Tibial nerve (tissue), 4 donors: Measurements from ENCODE around the gene NID1.

Source experiments
- CTCF ChIP-seq, 5 experiments: fragments of 200-600 bp in 3 of 5; fragments of 450-650 bp in 2 of 5; sonication (generic) in 3 of 5; IDR thresholded peaks; one replicate each; pipeline ENCODE4 v1.5.1; 2016 to 2019; ENCODE audit warnings: antibody characterized with exemption in 5 of 5, mild to moderate bottlenecking in 3 of 5, moderate library complexity in 2 of 5
- EP300 ChIP-seq, 2 donors: sonication (generic); formaldehyde crosslinking; IDR thresholded peaks; one replicate each; pipeline ENCODE4 v1.6.1; 2017; ENCODE audit warnings: antibody characterized with exemption in 2 of 2, mild to moderate bottlenecking in 1 of 2
- POLR2A ChIP-seq, 2 donors: fragments of 450-650 bp; IDR thresholded peaks; one replicate each; pipeline ENCODE4 v1.6.1; 2017; ENCODE audit warnings: antibody characterized with exemption in 2 of 2, mild to moderate bottlenecking in 2 of 2, moderate library complexity in 2 of 2

- TF ChIP-seq CTCF (IDR thresholded peaks at IDR 0.05) (no peak), EP300 (IDR thresholded peaks at IDR 0.05) (no peak), POLR2A (IDR thresholded peaks at IDR 0.05) (no peak)
Measured at GRCh38 chr1:236101233-236102200, 36.6 kb upstream of the NID1 start.
